Chondrocyte (in vitro differentiated cells): Measurements from ENCODE around the gene GCNA. TPM values are rescaled to one million over a fixed set of nuclear protein-coding genes. Genes with fewer than 3 reads are reported as not detected.
"Not testable (repeated sequence)": the region's sequence is repeated elsewhere in the genome, so short reads cannot be mapped to it uniquely, and the experiment has no call there.

Experiments
- DNase-seq: peaks from one replicate; pipeline ENCODE4 v3.0.0; 2021; ENCODE audit warnings: mixed read lengths, low spot score
- H3K27ac Mint-ChIP-seq: one replicate; pipeline ENCODE4 v1.8.0; 2021; ENCODE audit warnings: mild to moderate bottlenecking, moderate library complexity, mixed read lengths; ENCODE audit not compliant: unreplicated experiment
- H3K27me3 Mint-ChIP-seq: 2 replicates; pipeline ENCODE4 v1.8.0; 2021; ENCODE audit warnings: low read depth, mixed read lengths
- H3K36me3 Mint-ChIP-seq: 2 replicates; pipeline ENCODE4 v1.8.0; 2021; ENCODE audit warnings: low read depth, mixed read lengths
- H3K4me1 Mint-ChIP-seq: 2 replicates; pipeline ENCODE4 v1.8.0; 2021; ENCODE audit warnings: low read depth, mild to moderate bottlenecking, mixed read lengths
- H3K4me3 Mint-ChIP-seq: one replicate; pipeline ENCODE4 v1.8.0; 2021; ENCODE audit warnings: mild to moderate bottlenecking, moderate library complexity, mixed read lengths; ENCODE audit not compliant: unreplicated experiment
- H3K9me3 Mint-ChIP-seq: 2 replicates; pipeline ENCODE4 v1.8.0; 2021; ENCODE audit warnings: low read depth, mixed read lengths
- CTCF ChIP-seq: fragments of 200-600 bp; sonication (generic); IDR thresholded peaks from 2 replicates; pipeline ENCODE4 v1.5.0; 2021; ENCODE audit warnings: antibody characterized with exemption, mild to moderate bottlenecking, moderate library complexity
- total RNA-seq: library from RNA; stranded (reverse); gene quantifications from 3 replicates; pipeline ENCODE4 v1.2.1, GENCODE V29; 2021

The GCNA gene
- total RNA-seq, 1 donor from 2014 or later: 3.2 TPM

GRCh38 chrX:71558920-71559319 lies 19.3 kb upstream of the GCNA start:
- H3K36me3 Mint-ChIP-seq: peaks cover 24% of the 10 kb centered on the region
- H3K27ac Mint-ChIP-seq: no peak overlapping the region
- peaks cover 2% of the 10 kb centered on the region for H3K9me3 Mint-ChIP-seq
- no peaks in the 10 kb centered on the region for H3K4me1 Mint-ChIP-seq
- H3K4me3 Mint-ChIP-seq: no peak overlapping the region
- DNase-seq: no peak
- TF ChIP-seq CTCF: no peak
- no peaks in the 10 kb centered on the region for H3K27me3 Mint-ChIP-seq

DNA sequence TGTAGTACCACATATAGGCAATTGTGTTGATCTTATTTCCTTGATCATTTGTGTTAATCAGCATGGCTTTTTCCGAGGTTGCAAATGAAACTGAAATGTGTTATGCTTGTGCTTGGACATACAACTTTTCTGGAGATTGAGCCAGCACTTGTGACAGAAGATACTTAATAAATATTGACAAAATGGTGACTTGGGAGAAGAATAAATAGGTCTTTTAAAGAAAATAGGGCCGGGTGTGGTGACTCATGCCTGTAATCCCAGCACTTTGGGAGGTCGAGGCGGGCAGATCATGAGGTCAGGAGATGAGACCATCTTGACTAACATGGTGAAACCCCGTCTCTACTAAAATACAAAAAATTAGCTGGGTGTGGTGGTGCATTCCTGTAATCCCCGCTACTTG lies 18.5 kb upstream of the GCNA start:
- not testable (repeated sequence) for H3K27ac Mint-ChIP-seq, H3K27me3 Mint-ChIP-seq, H3K4me3 Mint-ChIP-seq, H3K4me1 Mint-ChIP-seq, DNase-seq, H3K9me3 Mint-ChIP-seq
- peaks cover 26% of the 10 kb centered on the region for H3K36me3 Mint-ChIP-seq

DNA sequence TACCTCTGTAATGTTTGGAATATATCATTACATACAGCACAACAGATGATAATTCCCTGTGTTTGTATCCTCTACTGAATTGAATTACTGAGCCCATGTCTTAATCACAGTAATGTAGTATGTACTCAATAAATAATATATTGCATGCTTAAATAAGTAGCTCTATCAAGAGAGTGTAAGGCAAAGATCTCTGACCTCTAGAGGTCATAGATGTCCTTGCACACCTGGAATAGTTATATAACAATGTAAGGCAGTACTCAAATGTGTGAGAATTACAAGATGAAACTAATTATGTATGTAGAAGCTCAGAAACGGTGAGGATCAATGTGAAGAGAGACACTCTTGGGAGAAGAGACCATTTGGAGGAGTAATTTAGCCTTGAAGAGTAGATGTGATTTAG lies 14.3 kb upstream of the GCNA start:
- peaks cover 28% of the 10 kb centered on the region for H3K36me3 Mint-ChIP-seq
- H3K27me3 Mint-ChIP-seq: no peaks in the 10 kb centered on the region

DNA sequence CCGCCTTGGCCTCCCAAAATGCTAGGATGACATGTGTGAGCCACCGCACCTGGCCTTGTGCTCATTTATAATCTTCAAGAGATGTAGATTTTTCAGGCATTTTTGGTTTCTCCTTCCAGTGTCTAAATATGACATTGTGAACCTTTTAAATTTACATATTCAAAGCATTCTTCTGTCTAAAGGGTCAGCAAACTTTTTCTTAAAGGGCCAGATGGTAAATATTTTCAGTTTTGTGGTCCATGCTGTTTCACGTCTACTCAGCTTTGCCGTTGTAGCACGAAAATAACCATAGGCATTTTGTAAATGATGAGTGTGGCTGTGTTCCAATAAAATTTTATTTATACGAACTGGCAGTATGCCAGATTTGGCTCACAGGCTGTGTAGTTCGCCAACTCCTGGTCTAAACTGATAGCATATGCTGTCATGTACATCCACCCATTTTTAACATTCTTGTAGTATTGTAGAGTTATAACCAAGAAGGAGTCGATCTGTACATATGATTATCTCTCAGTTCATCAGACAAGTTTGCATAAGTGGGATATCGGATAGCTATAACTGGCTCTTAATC lies 12.7 kb upstream of the GCNA start:
- DNase-seq: no peak
- H3K4me3 Mint-ChIP-seq: no peak overlapping the region
- no peaks in the 10 kb centered on the region for H3K4me1 Mint-ChIP-seq
- TF ChIP-seq CTCF: no peak
- H3K27me3 Mint-ChIP-seq: no peaks in the 10 kb centered on the region
- H3K9me3 Mint-ChIP-seq: peaks cover 4% of the 10 kb centered on the region
- no peak overlapping the region for H3K27ac Mint-ChIP-seq
- peaks cover 22% of the 10 kb centered on the region for H3K36me3 Mint-ChIP-seq

More for the DNA sequence above, 14.3 kb upstream of the GCNA start:
- TF ChIP-seq CTCF: no peak
- Mint-ChIP-seq H3K4me1 (no peaks in the 10 kb centered on the region), H3K4me3 (no peak overlapping the region), H3K27ac (no peak overlapping the region), H3K9me3 (peaks cover 4% of the 10 kb centered on the region)
- DNase-seq: no peak

DNA sequence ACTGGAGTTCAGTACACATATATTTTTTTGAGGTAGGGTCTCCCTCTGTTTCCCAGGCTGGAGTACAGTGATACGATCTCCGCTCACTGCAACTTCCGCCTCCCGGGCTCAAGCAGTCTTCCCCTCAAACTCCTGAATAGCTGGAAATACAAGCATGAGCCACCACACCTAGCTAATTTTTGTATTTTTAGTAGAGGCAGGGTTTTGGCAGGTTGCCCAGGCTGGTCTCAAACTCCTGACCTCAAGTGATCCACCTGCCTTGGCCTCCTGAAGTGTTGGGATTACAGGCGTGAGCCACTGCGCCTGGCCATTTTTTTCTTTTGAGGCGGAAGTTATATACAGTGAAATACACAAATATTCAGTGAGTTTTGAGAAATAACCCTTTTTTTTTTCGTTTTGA lies 6.8 kb upstream of the GCNA start:
- not testable (repeated sequence) for H3K4me3 Mint-ChIP-seq, H3K27me3 Mint-ChIP-seq, H3K9me3 Mint-ChIP-seq, DNase-seq, H3K27ac Mint-ChIP-seq
- Mint-ChIP-seq H3K36me3 (peaks cover 16% of the 10 kb centered on the region), H3K4me1 (peaks cover 13% of the 10 kb centered on the region)

DNA sequence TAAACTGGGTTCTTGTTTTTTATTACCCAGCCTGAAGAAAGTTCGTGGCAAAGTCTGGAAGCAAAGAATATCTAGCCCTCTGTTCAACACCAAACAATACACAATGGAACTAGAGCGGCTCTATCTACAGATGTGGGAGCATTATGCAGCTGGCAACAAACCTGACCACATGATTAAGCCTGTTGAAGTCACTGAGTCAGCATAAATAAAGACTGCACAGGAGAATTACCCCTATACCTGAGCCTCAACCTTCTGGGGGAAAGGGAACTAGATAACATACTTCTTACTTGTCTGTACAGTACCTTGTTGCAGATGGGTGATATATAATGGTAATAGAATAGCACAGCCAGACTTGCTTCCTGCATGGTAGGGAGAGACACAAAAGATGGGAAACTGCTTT lies 4.6 kb upstream of the GCNA start:
- no peak for TF ChIP-seq CTCF
- Mint-ChIP-seq H3K4me1 (peaks cover 13% of the 10 kb centered on the region), H3K4me3 (no peak overlapping the region), H3K27ac (no peak overlapping the region), H3K36me3 (peaks cover 12% of the 10 kb centered on the region), H3K9me3 (no peaks in the 10 kb centered on the region), H3K27me3 (no peaks in the 10 kb centered on the region)
- no peak for DNase-seq
